GM12865 (cell line): Measurements from ENCODE around the gene AOC1.

Experiments used
- DNase-seq: peaks from one replicate; pipeline ENCODE4 v3.0.0; 2010; ENCODE audit warnings: low read depth
- H3K4me3 ChIP-seq: 2 replicates; pipeline ENCODE4 v1.5.1; 2011; ENCODE audit warnings: mild to moderate bottlenecking, low read depth, low read length, control low read depth
- TF ChIP-seq, protein P1 (sequence below): IDR thresholded peaks from 2 replicates; pipeline ENCODE4 v1.5.1; 2011; ENCODE audit warnings: low read length, control low read depth, low read depth, inconsistent platforms; ENCODE audit not compliant: insufficient read depth; ENCODE audit errors: missing control alignments

Gene AOC1

DNA sequence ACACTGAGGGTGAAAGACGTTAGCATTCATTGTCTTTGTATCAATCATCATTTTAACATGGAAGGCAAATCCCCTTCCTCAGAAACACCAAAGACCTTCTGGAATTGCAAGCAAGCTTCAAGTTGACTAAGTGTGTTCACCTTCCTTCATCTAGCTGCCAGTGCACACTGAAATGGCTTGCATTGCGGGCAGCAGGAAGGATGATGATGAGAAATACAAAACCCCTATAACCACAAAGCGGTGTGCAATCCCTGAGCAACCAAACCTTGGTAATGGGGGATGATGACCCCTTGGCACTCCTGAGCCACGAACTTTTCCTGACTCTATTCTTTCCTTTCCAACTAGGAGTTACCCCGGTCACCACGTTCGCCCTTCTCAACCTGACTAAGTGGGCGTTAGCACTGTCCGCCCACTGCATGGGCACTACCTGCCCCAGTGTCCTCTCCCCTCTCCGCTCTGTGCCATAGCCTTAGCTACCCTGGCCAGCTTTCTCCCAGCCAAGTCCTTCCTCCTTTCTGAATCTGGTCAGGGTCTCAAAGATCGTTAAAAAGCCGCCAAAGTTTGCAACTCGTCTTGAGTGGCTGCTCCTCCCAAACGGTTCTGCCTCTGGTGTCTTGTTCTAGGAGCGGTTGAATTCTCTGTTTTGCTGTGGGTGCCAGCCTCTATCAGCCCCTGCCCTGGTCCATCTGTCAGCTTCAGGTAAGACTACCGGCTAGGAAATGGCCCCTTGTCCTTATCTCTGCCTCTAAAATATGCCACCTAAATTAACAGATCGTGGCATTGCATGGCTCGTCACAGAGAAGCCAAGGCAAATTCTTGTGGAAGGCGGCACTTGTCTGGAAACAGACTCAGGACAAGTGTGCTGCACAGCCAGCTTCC lies 586 bp upstream of the AOC1 start:
- no peak for DNase-seq
- no peak overlapping the region for H3K4me3 ChIP-seq

DNA sequence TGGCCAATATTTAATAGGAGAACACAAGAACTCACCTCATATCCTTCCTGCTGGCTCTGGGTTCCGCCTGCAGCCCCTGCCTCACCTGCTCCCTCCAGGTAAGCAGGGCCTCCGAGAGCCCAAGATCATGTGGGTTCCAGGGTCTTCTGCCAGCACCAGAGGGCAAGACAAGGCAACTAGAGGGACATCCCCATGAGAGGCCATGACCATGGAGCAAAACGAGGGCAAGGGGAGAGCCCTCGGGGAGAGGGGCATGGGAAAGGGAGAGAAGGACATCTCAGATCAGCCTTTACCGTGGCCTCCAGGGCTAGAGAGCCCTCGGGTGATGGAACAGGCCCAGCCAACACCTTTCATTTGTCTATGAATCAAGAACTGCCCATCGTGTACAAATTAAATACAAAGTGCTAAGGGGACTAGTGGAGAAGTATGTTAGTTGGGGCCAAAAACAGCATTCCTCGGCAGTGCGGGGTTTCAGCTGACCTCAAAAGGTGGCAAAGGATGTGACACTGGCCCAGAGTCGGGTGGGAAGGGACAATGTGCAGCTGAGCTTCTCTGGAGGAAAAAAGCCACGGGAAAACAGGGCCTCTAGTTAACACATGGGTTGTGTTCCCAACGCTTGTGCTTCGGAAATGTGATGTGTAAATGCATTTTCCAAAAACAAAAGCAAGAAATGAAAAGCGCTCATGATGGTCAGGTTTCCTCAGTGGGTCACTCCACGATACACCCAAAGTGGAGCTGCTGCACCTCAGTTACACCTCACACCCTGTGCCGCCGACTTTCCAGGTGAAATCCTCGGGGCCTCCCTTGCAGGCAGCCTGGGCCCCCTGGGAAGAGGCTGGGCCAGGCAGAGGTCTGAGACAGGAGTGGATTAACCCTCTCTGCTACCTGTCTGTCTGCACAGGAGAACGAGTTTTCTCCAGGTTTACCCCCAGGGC lies 2.0 kb downstream of the AOC1 start:
- H3K4me3 ChIP-seq = no peak overlapping the region
- no peak for DNase-seq
- TF ChIP-seq, protein P1, sequence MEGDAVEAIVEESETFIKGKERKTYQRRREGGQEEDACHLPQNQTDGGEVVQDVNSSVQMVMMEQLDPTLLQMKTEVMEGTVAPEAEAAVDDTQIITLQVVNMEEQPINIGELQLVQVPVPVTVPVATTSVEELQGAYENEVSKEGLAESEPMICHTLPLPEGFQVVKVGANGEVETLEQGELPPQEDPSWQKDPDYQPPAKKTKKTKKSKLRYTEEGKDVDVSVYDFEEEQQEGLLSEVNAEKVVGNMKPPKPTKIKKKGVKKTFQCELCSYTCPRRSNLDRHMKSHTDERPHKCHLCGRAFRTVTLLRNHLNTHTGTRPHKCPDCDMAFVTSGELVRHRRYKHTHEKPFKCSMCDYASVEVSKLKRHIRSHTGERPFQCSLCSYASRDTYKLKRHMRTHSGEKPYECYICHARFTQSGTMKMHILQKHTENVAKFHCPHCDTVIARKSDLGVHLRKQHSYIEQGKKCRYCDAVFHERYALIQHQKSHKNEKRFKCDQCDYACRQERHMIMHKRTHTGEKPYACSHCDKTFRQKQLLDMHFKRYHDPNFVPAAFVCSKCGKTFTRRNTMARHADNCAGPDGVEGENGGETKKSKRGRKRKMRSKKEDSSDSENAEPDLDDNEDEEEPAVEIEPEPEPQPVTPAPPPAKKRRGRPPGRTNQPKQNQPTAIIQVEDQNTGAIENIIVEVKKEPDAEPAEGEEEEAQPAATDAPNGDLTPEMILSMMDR = no peak

More for the DNA sequence above, 586 bp upstream of the AOC1 start:
- TF ChIP-seq, protein P1 = no peak

DNA sequence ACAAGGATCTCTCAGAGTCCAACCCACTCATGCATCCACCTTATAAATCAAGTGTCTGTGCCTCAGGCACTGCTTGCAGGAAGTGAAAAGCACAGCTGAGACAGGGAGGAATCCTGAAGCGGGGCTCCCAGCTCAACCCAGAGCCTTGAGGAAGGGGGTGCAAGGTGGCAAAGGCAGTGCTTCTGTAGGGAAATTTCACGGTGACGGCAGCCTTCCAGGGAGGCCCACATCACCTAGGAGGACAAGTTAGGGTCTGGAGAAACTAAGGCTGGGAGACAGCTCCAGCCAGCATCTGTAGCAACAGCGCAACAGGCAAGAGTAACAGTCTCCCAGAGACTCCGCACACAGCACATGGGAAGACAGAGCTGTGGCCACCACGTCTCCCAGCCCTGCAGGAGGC lies 2.7 kb downstream of the AOC1 start:
- DNase-seq = no peak
- TF ChIP-seq, protein P1 = no peak
- no peak overlapping the region for H3K4me3 ChIP-seq

DNA sequence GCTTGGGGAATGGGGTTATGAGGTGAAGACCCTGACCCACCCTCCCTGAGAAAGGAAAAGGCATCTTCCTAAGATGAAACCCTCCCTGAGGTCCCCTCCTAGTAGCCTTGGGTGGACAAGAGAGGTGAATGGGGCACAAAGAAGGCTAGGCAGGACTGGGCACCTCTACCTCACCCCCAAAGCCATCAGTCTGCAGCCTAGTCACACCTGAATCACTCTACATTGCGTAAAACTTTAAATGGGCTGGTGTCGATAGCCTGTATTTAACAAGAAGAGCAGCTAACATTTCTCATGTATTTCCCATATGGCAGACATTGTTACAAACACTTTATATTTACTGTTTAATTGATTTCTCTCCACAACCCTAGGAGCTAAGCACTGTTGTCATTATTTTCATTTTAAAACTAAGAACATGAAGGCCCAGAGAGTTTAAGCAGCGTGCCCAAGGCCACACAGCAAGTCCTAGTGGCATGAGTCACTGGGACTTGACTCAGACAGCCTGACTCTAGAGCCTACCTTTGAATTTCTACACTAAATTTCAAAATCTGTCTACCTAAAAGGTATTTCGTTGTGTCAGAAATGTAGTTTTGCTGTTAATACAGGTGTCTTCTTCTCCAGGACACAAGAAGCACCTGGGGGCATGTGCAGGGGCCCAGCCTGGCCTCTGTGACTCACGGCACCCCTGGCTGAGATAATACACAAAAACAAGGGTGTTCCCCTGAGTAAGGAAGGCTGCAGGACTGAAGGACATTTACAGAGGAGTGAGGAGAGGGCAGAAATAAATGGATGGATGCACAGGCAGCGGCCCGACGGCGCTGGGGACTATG lies 3.4 kb downstream of the AOC1 start:
- TF ChIP-seq, protein P1 = no peak
- H3K4me3 ChIP-seq = no peak overlapping the region
- no peak for DNase-seq

DNA sequence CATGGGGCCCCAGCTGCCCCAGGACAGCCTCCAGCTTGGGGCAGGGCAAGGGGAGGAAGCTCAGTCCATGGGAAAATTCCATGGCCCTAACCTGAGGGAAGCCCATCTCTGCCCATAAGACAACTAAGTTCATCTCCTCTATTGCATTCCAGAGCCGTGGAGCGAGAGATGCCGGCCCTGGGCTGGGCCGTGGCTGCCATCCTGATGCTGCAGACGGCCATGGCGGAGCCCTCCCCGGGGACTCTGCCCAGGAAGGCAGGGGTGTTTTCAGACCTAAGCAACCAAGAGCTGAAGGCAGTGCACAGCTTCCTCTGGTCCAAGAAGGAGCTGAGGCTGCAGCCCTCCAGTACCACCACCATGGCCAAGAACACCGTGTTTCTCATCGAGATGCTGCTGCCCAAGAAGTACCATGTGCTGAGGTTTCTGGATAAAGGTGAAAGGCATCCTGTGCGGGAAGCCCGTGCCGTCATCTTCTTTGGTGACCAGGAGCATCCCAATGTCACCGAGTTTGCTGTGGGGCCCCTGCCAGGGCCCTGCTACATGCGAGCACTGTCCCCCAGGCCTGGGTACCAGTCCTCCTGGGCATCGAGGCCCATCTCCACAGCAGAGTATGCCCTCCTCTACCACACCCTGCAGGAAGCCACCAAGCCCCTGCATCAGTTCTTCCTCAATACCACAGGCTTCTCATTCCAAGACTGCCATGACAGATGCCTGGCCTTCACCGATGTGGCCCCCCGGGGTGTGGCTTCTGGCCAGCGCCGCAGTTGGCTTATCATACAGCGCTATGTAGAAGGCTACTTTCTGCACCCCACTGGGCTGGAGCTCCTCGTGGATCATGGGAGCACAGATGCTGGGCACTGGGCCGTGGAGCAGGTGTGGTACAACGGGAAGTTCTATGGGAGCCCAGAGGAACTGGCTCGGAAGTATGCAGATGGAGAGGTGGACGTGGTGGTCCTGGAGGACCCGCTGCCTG lies 4.3 kb downstream of the AOC1 start:
- no peak for DNase-seq
- H3K4me3 ChIP-seq = no peak overlapping the region
- TF ChIP-seq, protein P1 = no peak
